Urinary bladder (tissue), 4 donors: ENCODE data around the gene GNAS-AS1. TPM values are rescaled to one million over a fixed set of nuclear protein-coding genes. Genes with fewer than 3 reads are reported as not detected.

Source experiments
- DNase-seq: peaks from one replicate; pipeline ENCODE4 v3.0.0-alpha.2; 2015; ENCODE audit errors: extremely low spot score
- H3K27ac ChIP-seq: one replicate; pipeline ENCODE4 v1.5.1; 2013; ENCODE audit warnings: low read depth, mild to moderate bottlenecking, moderate library complexity
- H3K36me3 ChIP-seq: one replicate; pipeline ENCODE4 v1.6.1; 2013; ENCODE audit warnings: mild to moderate bottlenecking, moderate library complexity; ENCODE audit not compliant: insufficient read depth
- H3K4me1 ChIP-seq: one replicate; pipeline ENCODE4 v1.6.1; 2013; ENCODE audit warnings: mild to moderate bottlenecking, moderate library complexity; ENCODE audit not compliant: insufficient read depth
- H3K4me3 ChIP-seq: one replicate; pipeline ENCODE4 v1.5.1; 2013; ENCODE audit warnings: low read depth, low read length
- WGBS: extraction: QIAGEN DNeasy Blood & Tissue Kit; methylation state at CpG from one replicate; pipeline ENCODE4 v1.1.7; 2013; 5-methylcytosine and 5-hydroxymethylcytosine counted together
- polyA plus RNA-seq: library from polyadenylated mRNA; stranded (reverse); fragments of 200-250 nt; gene quantifications from one replicate; pipeline ENCODE4 v1.2.3, GENCODE V29; 2013
- total RNA-seq: library from RNA; depleted of rRNA; stranded (reverse); fragments of >200 nt; gene quantifications from one replicate; pipeline ENCODE4 v1.2.3, GENCODE V29; 2014
- donor health status: healthy with polysubstance abuse.
- donor health status: healthy.

GNAS-AS1 gene
- total RNA-seq (1.4 TPM), polyA plus RNA-seq (0.13 TPM)

DNA sequence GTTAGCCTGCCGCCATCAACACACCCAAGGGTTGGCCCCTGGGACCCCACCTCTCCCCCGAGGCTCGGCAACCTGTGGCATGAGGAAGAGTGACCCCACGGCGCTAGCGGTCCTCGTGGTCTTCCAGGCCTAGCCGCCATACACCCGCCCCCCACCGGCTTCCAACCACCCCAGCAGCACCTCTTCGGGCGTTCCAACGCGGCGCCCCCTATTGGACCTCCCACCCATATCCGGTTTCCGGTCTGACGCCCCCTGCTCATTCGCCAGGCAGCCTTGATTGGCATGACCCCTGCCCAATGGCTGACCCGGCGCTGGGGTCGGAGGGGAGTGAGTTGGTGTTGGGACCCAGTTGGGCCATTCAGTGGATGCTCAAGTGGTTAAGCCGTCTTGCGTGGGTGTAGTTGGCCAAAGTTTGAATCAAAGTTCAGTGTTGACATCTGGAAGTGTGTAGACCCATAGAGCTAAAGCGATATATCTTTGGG is at the start of gene GNAS-AS1:
TSS of gene GNAS-AS1 (minus strand) at position 210 of the 482 bp plus-strand sequence.
- WGBS = 53% methylated on average over 25 of the region's 25 CpGs
- DNase-seq = peak; percentile 37
- Histone ChIP-seq H3K36me3 (no peaks in the 10 kb centered on the region), H3K4me3 (peak within 1 kb of the TSS; percentile 3), H3K27ac (no peak within 1 kb of the TSS), H3K4me1 (no peaks in the 10 kb centered on the region)

DNA sequence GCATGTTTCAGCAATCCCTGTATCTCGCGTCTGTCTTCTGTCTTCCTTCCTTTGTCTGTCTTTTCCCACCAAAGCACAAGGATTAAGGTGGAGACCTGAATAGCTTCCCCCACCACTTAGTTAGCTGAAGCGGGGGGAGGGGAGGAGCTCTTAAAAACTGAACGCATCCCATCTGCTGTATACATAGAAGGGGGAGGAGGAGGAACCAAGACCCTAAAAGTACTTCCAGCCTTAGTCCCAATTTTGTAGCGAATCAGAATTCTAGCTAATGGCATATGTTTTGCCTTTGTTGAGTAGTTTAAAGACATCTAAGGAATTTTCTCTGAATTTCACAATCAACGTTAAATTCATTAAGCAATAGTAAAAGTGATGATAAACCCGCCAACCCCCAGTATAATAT is 49.7 kb upstream of the GNAS-AS1 start:
- no peak overlapping the region for H3K27ac ChIP-seq
- 49% methylated on average over 7 of the region's 7 CpGs for WGBS
- H3K4me1 ChIP-seq = no peaks in the 10 kb centered on the region
- H3K36me3 ChIP-seq = peaks cover 2% of the 10 kb centered on the region
- no peak for DNase-seq
- H3K4me3 ChIP-seq = no peak overlapping the region

DNA sequence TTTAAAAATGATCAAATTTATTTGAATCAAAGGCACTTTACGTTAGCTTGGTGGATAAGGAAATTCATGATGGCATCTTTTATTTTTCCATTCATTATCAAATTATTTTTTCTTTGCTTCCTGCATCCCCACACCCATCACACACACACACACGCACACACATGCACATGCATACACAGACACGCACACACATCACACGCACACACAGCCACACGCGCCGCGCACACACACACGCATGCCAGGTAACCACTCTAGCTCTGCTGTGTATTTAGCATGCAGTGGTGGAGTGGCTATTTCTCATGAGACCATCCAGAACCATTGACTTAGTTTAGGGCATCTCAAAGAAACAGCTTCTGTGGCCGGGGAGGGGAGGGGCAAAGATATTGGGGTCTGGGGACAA is 48.8 kb upstream of the GNAS-AS1 start:
- H3K36me3 ChIP-seq = no peaks in the 10 kb centered on the region
- no peak for DNase-seq
- WGBS = 90% methylated on average over 10 of the region's 10 CpGs
- no peak overlapping the region for H3K27ac ChIP-seq
- H3K4me3 ChIP-seq = no peak overlapping the region
- H3K4me1 ChIP-seq = no peaks in the 10 kb centered on the region

DNA sequence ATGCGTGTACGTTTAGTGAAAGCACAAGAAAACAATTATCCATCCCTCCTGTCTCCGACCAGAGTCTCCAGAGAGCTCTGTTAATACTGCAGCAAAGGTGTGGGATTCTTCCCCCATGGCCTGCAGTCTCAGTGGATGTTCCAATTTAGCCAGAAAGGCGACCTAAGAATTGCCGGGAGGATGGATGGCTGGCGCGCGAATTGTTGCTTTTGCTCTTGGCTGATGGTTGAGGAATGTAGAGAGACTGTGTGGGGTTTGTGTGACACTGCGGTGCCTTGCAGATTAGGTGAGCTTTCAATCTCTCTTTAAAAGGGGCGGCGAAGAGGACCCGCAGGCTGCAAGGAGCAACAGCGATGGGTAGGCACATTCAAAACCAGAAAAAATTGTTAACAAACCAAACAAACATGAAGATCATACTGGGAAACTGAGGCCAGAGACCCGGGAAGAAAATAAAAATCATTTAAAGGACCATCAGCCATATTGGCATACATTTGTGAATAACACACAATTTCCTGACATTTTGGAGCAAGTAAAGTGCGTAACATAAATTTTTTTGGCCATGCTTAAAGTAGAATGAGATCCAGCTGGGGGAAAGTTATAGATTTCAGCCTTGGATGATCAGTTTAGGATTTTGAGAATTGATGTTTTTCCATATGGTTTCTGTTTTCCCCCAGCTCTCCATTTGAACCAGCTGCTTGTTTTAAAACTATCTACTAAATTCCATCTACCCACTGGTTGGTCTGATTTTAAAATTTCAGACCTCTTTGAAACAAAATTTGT is 48.1 kb upstream of the GNAS-AS1 start:
- WGBS = 48% methylated on average over 15 of the region's 15 CpGs
- Histone ChIP-seq H3K36me3 (no peaks in the 10 kb centered on the region), H3K4me3 (no peak overlapping the region), H3K27ac (no peak overlapping the region), H3K4me1 (no peaks in the 10 kb centered on the region)
- DNase-seq = no peak

DNA sequence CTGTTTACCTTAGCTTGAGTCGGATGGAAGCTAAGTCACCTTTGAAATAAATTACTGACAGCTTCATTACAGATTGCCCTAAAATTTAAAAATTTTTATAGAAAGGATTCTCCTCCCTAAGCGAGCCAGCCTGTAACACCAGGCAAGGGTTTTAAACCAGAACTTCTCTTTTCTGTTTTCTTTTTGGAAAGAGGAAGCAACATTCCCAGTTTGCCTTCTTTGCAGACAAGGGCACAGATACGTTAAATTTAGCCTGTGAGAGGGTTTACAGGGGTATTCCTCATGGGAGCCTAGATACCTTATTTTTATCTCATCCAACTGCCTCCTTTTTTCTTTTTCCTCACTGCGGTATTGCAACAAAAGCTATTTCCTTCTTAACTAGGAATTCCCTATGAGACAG is 46.8 kb upstream of the GNAS-AS1 start:
- WGBS = 38% methylated on average over 4 of the region's 4 CpGs
- H3K27ac ChIP-seq = peak overlapping the region; percentile 18
- no peaks in the 10 kb centered on the region for H3K36me3 ChIP-seq
- DNase-seq = no peak
- H3K4me1 ChIP-seq = no peaks in the 10 kb centered on the region
- no peak overlapping the region for H3K4me3 ChIP-seq

DNA sequence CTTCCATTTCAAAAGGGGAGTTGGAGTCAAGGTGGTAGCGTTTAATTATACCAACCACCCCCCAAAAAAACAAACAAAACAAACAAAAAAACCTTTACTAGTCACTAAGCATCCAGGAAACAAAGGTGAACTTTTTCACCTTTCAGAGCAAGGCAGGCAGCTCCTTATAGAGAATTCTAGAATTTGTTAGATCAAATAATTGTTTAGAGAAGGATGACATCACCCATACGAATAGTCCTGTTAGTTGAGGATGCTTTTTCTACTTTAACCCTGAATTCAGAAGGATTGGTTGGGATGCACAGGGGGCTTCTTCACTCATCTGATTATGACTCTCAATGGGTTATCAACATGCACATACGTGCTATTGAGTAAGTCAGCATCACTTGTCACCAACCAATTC is 46.1 kb upstream of the GNAS-AS1 start:
- Histone ChIP-seq H3K4me1 (no peaks in the 10 kb centered on the region), H3K36me3 (no peaks in the 10 kb centered on the region), H3K4me3 (no peak overlapping the region), H3K27ac (no peak overlapping the region)
- DNase-seq = no peak
- WGBS = 51% methylated on average over 3 of the region's 3 CpGs

DNA sequence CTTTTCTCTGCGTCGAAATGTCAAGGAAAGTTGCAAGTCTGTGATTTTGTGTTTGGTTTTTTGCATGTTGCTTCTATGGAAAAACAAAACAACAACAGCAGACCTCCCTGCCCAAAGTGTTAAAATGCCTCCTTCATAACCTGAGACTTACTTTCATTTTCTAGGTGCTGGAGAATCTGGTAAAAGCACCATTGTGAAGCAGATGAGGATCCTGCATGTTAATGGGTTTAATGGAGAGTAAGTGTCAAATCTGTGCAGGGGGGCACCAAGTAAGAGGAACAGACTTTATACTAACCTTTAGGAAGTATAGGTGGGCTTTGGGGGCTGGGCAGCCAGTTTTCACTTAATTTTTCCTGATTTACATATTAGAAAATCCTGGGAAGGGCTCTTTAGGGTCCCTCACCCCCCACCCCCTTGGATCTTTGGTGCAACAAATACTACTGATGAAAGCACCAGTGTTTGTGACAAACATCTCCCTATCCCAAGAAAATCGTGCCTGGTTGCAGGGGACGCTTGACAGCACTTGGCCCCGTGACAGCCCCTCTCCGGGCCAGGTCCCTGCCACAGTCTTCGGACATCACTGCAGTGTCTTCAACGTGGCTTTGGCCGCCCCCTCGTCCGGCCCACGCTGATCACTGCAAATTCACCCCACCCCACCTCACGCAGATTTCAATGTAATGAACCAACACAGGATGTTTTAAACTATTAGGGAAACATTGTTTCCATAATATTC is 44.9 kb upstream of the GNAS-AS1 start:
- no peak for DNase-seq
- peak overlapping the region; percentile 3 for H3K4me3 ChIP-seq
- peak overlapping the region; percentile 41 for H3K27ac ChIP-seq
- no peaks in the 10 kb centered on the region for H3K4me1 ChIP-seq
- 34% methylated on average over 13 of the region's 13 CpGs for WGBS
- H3K36me3 ChIP-seq = no peaks in the 10 kb centered on the region

DNA sequence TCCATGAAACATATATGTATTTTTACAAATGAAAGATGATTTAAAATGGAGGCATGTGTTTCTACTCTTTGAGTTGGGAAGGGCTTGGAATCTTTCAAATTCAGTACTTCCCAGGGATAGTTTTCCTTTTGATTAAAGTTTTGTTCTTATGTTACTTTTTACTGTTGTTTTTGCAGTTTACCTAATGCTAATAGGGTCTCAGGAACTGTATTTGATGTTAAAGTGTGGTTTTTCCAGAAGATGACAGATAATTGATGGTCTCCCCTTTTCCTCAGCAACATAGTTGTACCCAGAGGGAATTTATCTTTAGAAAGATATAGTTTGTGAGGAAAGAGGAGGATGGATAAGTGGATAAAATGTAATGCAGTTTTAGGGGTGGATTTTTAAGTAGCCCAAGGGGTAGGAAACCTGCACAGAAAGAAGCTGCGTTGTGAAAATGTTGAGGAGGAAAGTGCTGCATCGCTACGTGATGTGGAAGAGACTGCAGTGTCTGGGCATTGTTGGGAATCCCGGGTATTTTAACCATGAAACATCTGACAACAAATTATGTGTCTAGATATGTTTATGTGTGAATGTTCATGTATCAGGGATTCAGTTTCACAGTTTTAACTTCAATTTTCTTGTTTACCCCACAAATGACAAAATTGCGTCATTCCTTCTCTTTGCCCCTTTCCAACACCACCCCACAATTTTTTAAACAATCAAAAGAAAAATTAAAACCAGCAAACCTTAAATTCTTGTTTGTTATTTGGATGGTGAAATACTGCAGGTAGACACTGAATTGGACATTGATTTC is 44.1 kb upstream of the GNAS-AS1 start:
- Histone ChIP-seq H3K36me3 (no peaks in the 10 kb centered on the region), H3K27ac (no peak overlapping the region), H3K4me3 (no peak overlapping the region), H3K4me1 (no peaks in the 10 kb centered on the region)
- no peak for DNase-seq
- 23% methylated on average over 5 of the region's 5 CpGs for WGBS

DNA sequence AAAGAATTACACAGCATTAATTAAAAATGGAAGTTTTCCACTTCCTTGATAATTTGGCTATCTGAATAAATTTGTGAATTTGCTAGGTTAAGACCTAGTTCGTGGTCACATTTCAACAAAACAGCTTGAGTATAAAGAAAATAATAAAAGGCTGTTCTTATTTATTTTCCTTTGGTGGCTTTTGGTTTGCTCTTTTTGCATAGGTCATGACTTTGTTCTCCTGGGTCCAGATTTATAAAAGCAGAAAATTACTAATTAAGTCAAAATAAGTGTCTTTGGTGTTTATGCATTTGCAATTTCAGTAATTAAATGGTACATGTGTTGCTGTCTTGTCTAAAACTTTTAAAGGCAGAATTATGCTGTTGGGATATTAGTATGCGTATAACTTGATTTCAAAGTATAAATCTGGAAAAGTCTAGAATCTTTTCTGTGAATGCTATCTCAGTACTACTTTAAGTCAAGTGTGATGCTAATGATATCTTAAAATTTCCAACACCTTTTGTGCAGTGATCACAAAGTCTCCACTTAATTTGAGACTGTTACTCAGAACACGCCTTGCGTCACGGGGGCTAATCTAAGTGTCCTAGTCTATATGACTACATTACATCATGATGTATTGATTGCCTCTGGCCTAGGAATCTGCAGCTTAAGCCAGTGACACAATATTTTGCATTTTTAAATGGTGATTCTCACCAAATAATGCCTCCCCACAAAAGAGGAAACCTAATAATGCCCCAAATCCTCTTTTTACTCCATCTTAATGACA is 42.8 kb upstream of the GNAS-AS1 start:
- H3K4me1 ChIP-seq = no peaks in the 10 kb centered on the region
- DNase-seq = no peak
- H3K27ac ChIP-seq = no peak overlapping the region
- H3K4me3 ChIP-seq = no peak overlapping the region
- 60% methylated on average over 5 of the region's 5 CpGs for WGBS
- no peaks in the 10 kb centered on the region for H3K36me3 ChIP-seq

DNA sequence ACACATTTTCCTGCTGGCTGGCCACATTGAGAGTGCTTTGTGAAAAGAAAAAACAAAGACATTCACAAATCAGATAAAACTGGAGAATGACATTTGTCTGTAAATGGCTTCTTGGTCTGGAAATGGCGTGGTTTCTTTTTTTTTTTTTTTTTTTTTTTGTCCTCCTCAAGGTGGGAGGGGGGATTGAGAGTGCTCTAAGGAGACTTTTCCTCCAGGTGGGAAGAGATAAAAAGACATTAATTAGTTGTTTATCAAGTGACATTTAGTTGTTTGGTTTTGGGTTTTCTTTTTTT is 42.2 kb upstream of the GNAS-AS1 start:
- no peaks in the 10 kb centered on the region for H3K4me1 ChIP-seq
- H3K36me3 ChIP-seq = no peaks in the 10 kb centered on the region
- WGBS = 0% methylated on average over 1 of the region's 1 CpG
- no peak for DNase-seq
- H3K4me3 ChIP-seq = peak overlapping the region; percentile 99
- peak overlapping the region; percentile 99 for H3K27ac ChIP-seq

DNA sequence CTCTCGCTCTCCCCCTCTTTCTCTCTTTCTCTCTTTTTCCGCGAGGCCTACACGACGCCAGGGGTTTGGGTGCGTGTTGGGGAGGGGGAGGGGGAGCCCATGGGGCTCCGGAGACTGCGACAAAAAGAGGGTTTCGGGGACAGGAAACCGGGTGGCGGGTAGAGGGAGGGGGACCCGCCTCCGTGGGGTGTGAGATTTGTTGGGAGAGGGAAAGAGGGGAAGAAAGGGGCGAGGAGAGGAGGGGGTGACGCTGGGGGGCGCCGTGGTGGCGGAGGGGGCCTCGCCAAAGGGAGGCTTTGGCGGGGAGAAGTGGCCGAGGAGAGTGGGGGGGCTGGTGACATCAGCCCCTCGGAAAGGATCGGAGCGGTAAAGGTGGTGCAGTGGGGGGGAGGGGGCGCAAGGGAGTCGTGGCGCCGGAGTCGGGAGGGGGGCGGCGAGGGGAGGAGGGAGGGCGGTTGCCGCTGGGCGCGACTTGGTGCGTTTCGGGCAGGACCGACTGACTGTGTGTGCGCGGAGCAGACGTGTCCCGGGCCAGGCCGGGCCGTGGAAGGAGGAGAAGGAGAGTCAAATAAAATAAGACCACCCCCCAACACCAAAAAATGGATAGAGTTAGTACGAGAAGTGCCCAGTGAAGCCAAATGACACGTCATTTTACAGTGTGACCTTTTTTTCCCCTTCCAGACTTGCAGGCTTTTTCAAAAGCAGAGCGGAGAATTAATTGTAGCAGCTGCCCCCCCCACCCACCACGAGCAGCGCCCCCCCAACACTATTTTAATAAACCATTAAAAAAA is 41.6 kb upstream of the GNAS-AS1 start:
- Histone ChIP-seq H3K4me3 (peak overlapping the region; percentile 99), H3K36me3 (no peaks in the 10 kb centered on the region), H3K4me1 (no peaks in the 10 kb centered on the region), H3K27ac (peak overlapping the region; percentile 99)
- WGBS = under 1% methylated on average over 47 of the region's 49 CpGs
- DNase-seq = no peak

DNA sequence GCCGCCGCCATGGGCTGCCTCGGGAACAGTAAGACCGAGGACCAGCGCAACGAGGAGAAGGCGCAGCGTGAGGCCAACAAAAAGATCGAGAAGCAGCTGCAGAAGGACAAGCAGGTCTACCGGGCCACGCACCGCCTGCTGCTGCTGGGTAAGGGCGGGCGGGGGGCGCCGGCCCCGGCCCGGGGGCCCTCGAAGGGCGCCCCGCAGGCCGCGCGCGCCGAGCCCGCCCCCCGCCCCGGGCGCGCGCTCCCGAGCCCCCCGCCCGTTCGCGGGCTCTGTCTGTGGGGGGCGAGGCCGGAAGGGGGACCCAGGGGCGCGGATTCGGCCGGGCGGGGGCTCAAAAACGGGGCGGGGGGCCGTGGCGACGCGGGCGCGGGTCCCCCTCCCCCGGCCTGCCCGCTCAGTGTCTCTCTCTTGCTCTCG is 41.0 kb upstream of the GNAS-AS1 start:
- no peaks in the 10 kb centered on the region for H3K36me3 ChIP-seq
- H3K4me1 ChIP-seq = no peaks in the 10 kb centered on the region
- under 1% methylated on average over 55 of the region's 55 CpGs for WGBS
- H3K4me3 ChIP-seq = peak overlapping the region; percentile 99
- H3K27ac ChIP-seq = peak overlapping the region; percentile 99
- no peak for DNase-seq
